HEK293 (cell line): ENCODE results near the gene C2CD5.

Experiments used
- MEIS1 ChIP-seq: sonication (generic); formaldehyde crosslinking; IDR thresholded peaks from 2 replicates; pipeline ENCODE4 v1.8.1; 2022; ENCODE audit warnings: missing genetic modification reagents, mild to moderate bottlenecking, borderline replicate concordance
- TF ChIP-seq, protein P1 (sequence below): fragments of 450-650 bp; formaldehyde crosslinking; IDR thresholded peaks from 2 replicates; pipeline ENCODE4 v1.5.1; 2016; ENCODE audit warnings: missing biosample characterization, missing genetic modification characterization

DNA sequence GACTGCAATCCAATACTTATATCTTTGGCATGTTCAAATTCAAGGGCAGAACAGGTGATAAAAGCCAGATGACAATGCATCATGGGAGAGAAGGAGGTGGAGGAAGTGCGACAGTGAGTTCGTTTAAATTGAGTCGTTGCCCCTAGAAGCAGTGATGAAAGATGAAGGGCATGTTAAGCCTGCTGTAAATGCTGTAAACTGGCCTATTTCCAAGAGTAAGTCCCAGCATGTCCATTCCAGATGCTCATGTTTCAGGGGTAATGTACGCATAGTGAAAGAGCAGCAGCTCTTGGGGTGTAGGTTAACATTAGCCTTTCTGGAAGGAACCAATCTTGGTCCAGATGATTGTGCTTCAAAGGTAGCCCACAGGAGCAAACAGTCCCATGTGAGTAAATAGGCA is 97.1 kb downstream of the C2CD5 start:
- TF ChIP-seq, protein P1, sequence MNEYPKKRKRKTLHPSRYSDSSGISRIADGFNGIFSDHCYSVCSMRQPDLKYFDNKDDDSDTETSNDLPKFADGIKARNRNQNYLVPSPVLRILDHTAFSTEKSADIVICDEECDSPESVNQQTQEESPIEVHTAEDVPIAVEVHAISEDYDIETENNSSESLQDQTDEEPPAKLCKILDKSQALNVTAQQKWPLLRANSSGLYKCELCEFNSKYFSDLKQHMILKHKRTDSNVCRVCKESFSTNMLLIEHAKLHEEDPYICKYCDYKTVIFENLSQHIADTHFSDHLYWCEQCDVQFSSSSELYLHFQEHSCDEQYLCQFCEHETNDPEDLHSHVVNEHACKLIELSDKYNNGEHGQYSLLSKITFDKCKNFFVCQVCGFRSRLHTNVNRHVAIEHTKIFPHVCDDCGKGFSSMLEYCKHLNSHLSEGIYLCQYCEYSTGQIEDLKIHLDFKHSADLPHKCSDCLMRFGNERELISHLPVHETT: no peak
- TF ChIP-seq MEIS1 (CRISPR knock-in tag): no peak
